HepG2 (cell line): Measurements from ENCODE around the gene NKAIN4. TPM values are rescaled to one million over a fixed set of nuclear protein-coding genes. Genes with fewer than 3 reads are reported as not detected.

Experiments used
- BRCA1 ChIP-seq: sonication (generic); formaldehyde crosslinking; IDR thresholded peaks from 2 replicates; pipeline ENCODE4 v1.4.0; 2020; ENCODE audit warnings: missing genetic modification reagents
- FOXC1 ChIP-seq: sonication (generic); formaldehyde crosslinking; IDR thresholded peaks from 2 replicates; pipeline ENCODE4 v1.8.0; 2022; ENCODE audit warnings: mild to moderate bottlenecking, missing genetic modification reagents, borderline replicate concordance
- GLI4 ChIP-seq: sonication (generic); formaldehyde crosslinking; IDR thresholded peaks from 2 replicates; pipeline ENCODE4 v1.5.1; 2020; ENCODE audit warnings: missing genetic modification reagents, mild to moderate bottlenecking, moderate library complexity, borderline replicate concordance
- NPAS2 ChIP-seq: sonication (generic); formaldehyde crosslinking; IDR thresholded peaks from 2 replicates; pipeline ENCODE4 v1.8.0; 2022; ENCODE audit warnings: mild to moderate bottlenecking, missing genetic modification reagents, borderline replicate concordance
- PHF21A ChIP-seq: sonication (generic); formaldehyde crosslinking; IDR thresholded peaks from 2 replicates; pipeline ENCODE4 v1.5.0; 2020; ENCODE audit warnings: mild to moderate bottlenecking, missing genetic modification reagents
- TFDP1 ChIP-seq: IDR thresholded peaks from 2 replicates; pipeline ENCODE4 v1.6.1; 2016; ENCODE audit warnings: missing compliant biosample characterization, missing genetic modification reagents, borderline replicate concordance
- ZBTB39 ChIP-seq: sonication (generic); formaldehyde crosslinking; IDR thresholded peaks from 2 replicates; pipeline ENCODE4 v1.5.0; 2020; ENCODE audit warnings: missing genetic modification reagents
- ZFX ChIP-seq: sonication (generic); formaldehyde crosslinking; IDR thresholded peaks from 2 replicates; pipeline ENCODE4 v1.4.0; 2020; ENCODE audit warnings: mild to moderate bottlenecking, low read depth, missing genetic modification reagents, moderate library complexity
- ZNF496 ChIP-seq: sonication (generic); formaldehyde crosslinking; IDR thresholded peaks from 2 replicates; pipeline ENCODE4 v1.8.1; 2023; ENCODE audit warnings: mild to moderate bottlenecking, moderate library complexity, missing genetic modification reagents; ENCODE audit not compliant: insufficient replicate concordance
- ZNF550 ChIP-seq: sonication (generic); formaldehyde crosslinking; IDR thresholded peaks from 2 replicates; pipeline ENCODE4 v1.4.0; 2020; ENCODE audit warnings: mild to moderate bottlenecking, missing genetic modification reagents, borderline replicate concordance
- ZNF567 ChIP-seq: sonication (generic); formaldehyde crosslinking; IDR thresholded peaks from 2 replicates; pipeline ENCODE4 v1.8.1; 2023; ENCODE audit warnings: mild to moderate bottlenecking, missing genetic modification reagents, borderline replicate concordance
- ZNF749 ChIP-seq: sonication (generic); formaldehyde crosslinking; IDR thresholded peaks from 2 replicates; pipeline ENCODE4 v1.8.0; 2022; ENCODE audit warnings: mild to moderate bottlenecking, missing genetic modification reagents, moderate library complexity, borderline replicate concordance
- ZNF772 ChIP-seq: sonication (generic); formaldehyde crosslinking; IDR thresholded peaks from 2 replicates; pipeline ENCODE4 v1.5.0; 2020; ENCODE audit warnings: mild to moderate bottlenecking, missing genetic modification reagents
- ZZZ3 ChIP-seq: sonication (generic); formaldehyde crosslinking; IDR thresholded peaks from 2 replicates; pipeline ENCODE4 v1.4.0; 2020; ENCODE audit warnings: missing genetic modification reagents, mild to moderate bottlenecking, borderline replicate concordance
- polyA plus RNA-seq, 8 experiments: library from polyadenylated mRNA; depleted of rRNA in 3 of 8; stranded (reverse) in 7 of 8; unstranded in 1 of 8; fragments of >200 nt; fragmentation: Illumina TruSeq in 4 of 8; extraction: Trizol in 4 of 8; gene quantifications; 2 replicates each; pipeline versions ENCODE4 v1.2.1 to v1.2.3, GENCODE V29; 2011 to 2016; ENCODE audit warnings: low read depth in 4 of 8, missing spikeins in 1 of 8, mixed read lengths in 1 of 8; ENCODE audit not compliant: insufficient read depth in 1 of 8
- total RNA-seq, 5 experiments: library from RNA; depleted of rRNA; stranded (reverse); fragments of >200 nt; fragmentation: Illumina TruSeq; extraction: Trizol; gene quantifications; 2 replicates each; pipeline ENCODE4 v1.2.3, GENCODE V29; 2016; ENCODE audit warnings: low read depth in 1 of 5
- TF ChIP-seq, protein P1 (sequence below): sonication (generic); formaldehyde crosslinking; IDR thresholded peaks from 2 replicates; pipeline ENCODE4 v1.4.0; 2020; ENCODE audit warnings: mild to moderate bottlenecking, missing genetic modification reagents, borderline replicate concordance
- TF ChIP-seq, protein P2 (sequence below): sonication (generic); formaldehyde crosslinking; IDR thresholded peaks from 2 replicates; pipeline ENCODE4 v1.4.0; 2020; ENCODE audit warnings: mild to moderate bottlenecking, low read depth, missing genetic modification reagents

NKAIN4 gene
- total and polyA plus RNA-seq, 2 of the 13 experiments (the other 11 are each of a cell fraction or from before 2014, with no cell fraction given), result not detected

DNA sequence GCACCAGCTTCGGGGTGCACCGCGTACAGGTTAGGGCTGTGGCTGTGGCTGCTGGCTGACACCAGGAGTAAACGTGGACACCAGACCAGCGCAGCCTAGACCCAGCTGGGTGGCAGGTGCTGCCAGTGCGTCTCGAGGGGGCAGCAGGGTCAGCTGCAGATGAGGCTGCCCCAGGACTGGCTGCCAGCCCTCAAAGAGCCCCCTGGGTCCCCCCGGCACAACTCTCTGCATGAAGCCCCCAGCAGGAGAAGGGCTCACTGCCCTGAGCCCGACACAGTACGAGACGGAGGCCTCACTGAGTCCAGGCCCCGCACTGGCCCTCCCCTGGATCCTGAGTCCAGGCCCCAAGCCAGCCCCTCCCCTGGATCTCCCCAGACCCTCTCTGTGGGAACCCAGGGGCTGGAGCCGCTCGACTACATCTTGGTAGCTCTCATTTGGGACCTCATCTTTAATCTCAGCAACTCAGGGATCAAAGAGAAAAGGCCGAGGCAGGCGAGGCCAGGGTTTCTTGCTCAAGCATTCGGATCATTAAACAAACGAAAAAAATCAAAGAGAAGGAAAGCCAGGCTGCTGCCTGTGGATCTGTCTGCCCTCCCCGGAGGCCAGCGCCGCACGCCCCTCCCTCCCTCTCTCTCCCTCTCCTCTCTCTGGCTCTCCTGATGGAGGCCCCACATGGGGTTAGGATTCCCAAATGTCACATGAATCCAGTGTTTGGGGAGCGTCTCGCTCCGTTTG lies 7.0 kb upstream of the NKAIN4 start (continued):
- TF ChIP-seq ZZZ3 (CRISPR knock-in tag) (no peak), BRCA1 (CRISPR knock-in tag) (no peak), TFDP1 (CRISPR knock-in tag) (no peak), ZNF772 (CRISPR knock-in tag) (no peak), ZNF496 (CRISPR knock-in tag) (no peak), ZNF567 (no peak), PHF21A (CRISPR knock-in tag) (peak; percentile 71), FOXC1 (CRISPR knock-in tag) (no peak; the same call in 1 of the 2 replicates), ZNF749 (CRISPR knock-in tag) (no peak), ZBTB39 (CRISPR knock-in tag) (no peak), ZNF550 (no peak), NPAS2 (no peak), GLI4 (CRISPR knock-in tag) (no peak), ZFX (peak; percentile 56)
- TF ChIP-seq, protein P1, sequence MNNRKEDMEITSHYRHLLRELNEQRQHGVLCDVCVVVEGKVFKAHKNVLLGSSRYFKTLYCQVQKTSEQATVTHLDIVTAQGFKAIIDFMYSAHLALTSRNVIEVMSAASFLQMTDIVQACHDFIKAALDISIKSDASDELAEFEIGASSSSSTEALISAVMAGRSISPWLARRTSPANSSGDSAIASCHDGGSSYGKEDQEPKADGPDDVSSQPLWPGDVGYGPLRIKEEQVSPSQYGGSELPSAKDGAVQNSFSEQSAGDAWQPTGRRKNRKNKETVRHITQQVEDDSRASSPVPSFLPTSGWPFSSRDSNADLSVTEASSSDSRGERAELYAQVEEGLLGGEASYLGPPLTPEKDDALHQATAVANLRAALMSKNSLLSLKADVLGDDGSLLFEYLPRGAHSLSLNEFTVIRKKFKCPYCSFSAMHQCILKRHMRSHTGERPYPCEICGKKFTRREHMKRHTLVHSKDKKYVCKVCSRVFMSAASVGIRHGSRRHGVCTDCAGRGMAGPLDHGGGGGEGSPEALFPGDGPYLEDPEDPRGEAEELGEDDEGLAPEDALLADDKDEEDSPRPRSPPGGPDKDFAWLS (CRISPR knock-in tag), result no peak
- TF ChIP-seq, protein P2, sequence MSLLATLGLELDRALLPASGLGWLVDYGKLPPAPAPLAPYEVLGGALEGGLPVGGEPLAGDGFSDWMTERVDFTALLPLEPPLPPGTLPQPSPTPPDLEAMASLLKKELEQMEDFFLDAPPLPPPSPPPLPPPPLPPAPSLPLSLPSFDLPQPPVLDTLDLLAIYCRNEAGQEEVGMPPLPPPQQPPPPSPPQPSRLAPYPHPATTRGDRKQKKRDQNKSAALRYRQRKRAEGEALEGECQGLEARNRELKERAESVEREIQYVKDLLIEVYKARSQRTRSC (CRISPR knock-in tag), result no peak
